HT1080 (cell line): ENCODE results near the gene PSMD10. TPM values are rescaled to one million over a fixed set of nuclear protein-coding genes. Genes with fewer than 3 reads are reported as not detected.
A peak's percentile ranks its signal among the peaks of the same experiment; 100 is the strongest.

Source experiments
- DNase-seq: peaks from one replicate; pipeline ENCODE4 v3.0.0-alpha.2; 2015; ENCODE audit warnings: low read depth
- total RNA-seq: library from RNA; depleted of rRNA; stranded (reverse); fragments of >200 nt; shearing (Covaris generic); gene quantifications from 2 replicates; pipeline ENCODE4 v1.2.3, GENCODE V29; 2014; rRNA removed

PSMD10 gene
- total RNA-seq, 1 experiment from 2014 or later, result 49.3 TPM

DNA sequence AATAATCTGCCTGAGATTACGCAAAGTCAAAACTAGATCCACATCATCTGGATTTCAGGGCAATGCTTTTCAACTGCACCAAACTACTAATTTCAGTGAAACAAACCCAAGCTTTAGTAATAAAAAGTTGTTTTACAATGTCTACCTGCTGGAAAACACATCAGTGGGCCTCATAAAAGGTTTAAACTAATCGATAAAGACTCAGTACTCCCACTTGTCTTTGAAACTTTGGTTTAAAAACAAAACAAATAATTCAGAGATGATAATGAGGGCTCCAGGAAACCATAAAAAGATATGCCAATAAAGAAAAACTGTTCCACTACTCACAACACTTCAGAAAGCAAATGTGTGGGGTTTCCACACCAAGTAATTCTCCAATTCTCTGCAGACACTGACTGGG is 10.2 kb downstream of the PSMD10 start:
- no peak for DNase-seq

DNA sequence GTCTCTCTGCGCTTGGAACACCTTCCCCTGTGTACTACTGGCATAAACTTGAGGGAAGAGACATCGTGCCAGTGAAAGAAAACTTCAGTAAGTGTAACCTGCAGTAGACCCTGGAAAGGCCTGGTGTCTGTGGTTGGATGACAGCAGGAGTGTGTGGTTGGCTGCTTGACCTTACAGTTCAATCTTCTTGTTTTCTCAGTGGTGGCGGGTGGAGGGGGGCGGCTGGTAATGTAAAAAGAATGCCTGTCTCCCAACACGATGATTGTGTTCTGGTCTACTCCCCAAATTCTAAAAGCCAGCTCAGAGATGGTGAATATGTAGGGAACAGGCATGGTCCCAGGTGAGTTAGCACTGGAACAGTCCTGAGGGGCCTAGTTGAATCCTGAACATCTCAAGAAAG is 18.6 kb downstream of the PSMD10 start:
- DNase-seq, result peak; percentile 81

DNA sequence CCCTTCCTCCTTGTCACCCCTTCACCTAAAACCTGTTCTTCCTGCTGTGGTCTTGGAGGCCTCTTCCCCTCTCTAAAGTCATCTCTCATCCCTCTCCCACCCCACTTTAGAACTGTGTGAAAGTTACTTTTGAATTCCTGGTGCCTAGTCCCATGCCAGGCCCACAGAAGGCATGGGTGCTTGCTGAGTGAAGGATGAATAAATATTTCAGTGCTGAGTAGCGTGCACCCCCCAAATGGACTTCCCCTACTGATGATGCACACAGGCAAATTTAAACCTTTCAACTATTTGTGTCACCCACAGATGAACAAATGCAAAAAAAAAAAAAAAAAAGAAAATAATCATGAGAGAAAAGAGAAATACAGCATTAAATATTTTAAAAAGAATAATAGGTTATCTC is 19.8 kb downstream of the PSMD10 start:
- no peak for DNase-seq

DNA sequence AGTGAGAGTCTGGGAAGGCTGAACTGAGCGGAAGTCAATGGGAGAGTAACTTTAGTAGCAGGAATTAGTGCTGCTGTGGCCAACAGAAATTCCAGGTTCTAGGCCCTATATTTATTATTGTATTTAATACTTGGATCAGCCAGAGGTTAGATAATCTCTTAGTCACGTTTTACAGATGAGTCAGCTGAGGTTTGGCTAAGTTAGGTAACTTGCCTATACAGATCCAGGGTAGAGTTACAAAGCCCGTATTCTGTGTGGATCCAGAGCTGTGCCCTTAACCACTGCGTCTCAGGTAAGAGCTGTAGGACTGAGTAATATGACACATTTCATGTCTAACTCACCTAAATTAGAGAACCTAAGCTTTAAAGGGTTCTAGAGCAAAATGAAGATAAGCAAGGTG is 20.5 kb downstream of the PSMD10 start:
- DNase-seq, result peak; percentile 61

- DNase-seq, result no peak
Observed at GRCh38 chrX:108068121-108068520, 23.2 kb downstream of the PSMD10 start.

- DNase-seq, result no peak
Observed at GRCh38 chrX:108064613-108065012, 26.7 kb downstream of the PSMD10 start.

- no peak for DNase-seq
Observed at GRCh38 chrX:108064001-108064400, 27.3 kb downstream of the PSMD10 start.

DNA sequence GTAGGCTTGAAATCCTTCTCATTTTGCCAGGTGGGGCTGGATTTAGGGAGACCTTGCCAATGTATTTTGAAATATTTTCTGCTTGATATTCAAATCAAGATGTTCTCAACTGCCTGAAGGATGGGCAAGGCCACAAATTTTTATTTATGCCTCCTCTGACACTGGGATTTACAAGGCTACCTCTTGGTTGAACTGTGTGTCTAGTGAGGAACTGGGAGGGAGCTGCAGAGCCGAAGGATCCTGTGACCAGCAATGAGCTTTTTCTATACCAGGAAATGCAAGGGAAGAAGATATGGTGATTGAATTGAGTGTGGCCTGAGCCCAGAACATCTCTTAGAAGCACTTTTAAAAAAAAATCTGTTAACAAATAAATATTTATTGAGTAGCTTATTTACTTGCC is 31.5 kb downstream of the PSMD10 start:
- DNase-seq, result no peak

- no peak for DNase-seq
Observed at GRCh38 chrX:108055546-108055945, 35.8 kb downstream of the PSMD10 start.

GRCh38 chrX:108053218-108053617 is 38.1 kb downstream of the PSMD10 start:
- no peak for DNase-seq

DNA sequence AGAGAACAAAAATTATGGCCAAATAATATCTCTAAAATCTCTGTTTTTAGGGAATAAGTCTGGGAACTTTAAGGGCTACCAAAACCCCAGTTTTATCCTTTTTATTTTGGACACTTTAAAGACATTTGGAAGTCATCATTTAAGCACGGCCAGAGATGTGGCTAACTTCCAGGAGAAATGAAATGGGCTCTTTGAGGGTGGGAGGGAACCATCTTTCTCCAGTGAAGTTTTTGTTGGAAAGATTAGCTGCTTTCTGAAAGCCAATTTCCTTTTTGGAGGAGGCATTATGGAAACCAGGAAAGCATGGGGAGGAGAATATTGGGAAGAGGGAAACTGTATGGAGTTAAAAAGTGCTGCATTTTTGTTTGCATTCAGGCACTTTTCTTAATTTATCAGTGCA is 41.7 kb downstream of the PSMD10 start:
- DNase-seq, result no peak

- no peak for DNase-seq
Observed at GRCh38 chrX:108044554-108045256, 46.6 kb downstream of the PSMD10 start, which contains the start of gene VSIG1. VSIG1 (plus strand) TSS chrX:108045065; CDS start chrX:108045131, 66 bp downstream.

GRCh38 chrX:108036298-108036973 is 54.9 kb downstream of the PSMD10 start:
- DNase-seq, result peak; percentile 90

- no peak for DNase-seq
Observed at GRCh38 chrX:108034725-108035124, 56.6 kb downstream of the PSMD10 start.

Other genes with a start within 250 kb of the PSMD10 start
- 0.08 TPM in 1 of 2 replicates, not detected in the other for gene TEX13B, start 109.2 kb downstream of the PSMD10 start, total RNA-seq
- not detected in 2 replicates for gene VSIG1, start 46.5 kb downstream of the PSMD10 start, total RNA-seq
- gene ATG4A, start 236 bp upstream of the PSMD10 start, total RNA-seq, result 7.8 and 8.4 TPM in 2 replicates